Colon (tissue), 2 donors: Measurements from ENCODE around the gene NMUR1.

Experiments
- FAIRE-seq: peaks from 2 replicates; lab custom pipeline; 2012; peaks lifted over from hg19 to GRCh38; lab: Jason Lieb, UNC
- donor health status: control.
- donor health status: control.

Gene NMUR1

GRCh38 chr2:231483398-231484329 lies 46.6 kb downstream of the NMUR1 start:
- FAIRE-seq: no peak

- no peak for FAIRE-seq
These were observed 47.3 kb downstream of the NMUR1 start for GRCh38 chr2:231482806-231483391.

- no peak for FAIRE-seq
These were observed 49.5 kb downstream of the NMUR1 start for GRCh38 chr2:231480781-231481180.

DNA sequence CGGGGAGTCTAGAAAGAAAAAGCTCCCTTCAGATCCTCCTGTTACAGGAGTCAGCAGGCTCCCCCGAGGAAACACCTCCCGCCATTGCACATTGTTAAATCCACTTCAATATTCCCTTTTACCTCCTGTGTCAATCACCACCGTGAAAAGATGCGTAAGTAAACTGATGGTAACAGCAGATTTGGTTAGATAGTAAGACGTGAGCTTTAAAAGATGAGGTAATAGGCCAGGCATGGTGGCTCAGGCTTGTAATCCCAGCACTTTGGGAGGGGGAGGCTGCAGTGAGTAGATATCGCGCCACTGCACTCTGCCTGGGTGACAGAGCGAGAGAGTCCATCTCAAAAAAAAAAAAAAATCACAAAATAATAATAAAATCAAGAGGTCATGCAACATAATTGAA lies 50.8 kb downstream of the NMUR1 start:
- no peak for FAIRE-seq

DNA sequence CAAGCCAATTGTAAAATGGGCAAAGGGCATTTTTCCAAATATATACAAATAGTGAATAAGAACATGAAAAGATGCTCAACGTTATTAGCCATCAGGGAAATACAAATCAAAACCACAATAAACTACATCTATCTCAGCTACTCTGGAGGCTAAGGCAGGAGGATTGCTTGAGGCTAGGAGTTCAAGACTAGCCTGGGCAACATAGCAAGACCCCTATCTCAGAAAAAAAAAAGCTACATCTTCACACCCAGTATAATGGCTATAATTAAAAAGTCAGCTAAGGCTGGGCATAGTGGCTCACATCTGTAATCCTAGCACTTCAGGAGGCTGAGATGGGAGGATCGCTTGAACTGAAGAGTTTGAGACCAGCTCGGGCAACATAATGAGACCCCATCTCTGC lies 53.3 kb downstream of the NMUR1 start:
- no peak for FAIRE-seq

GRCh38 chr2:231475965-231476364 lies 54.3 kb downstream of the NMUR1 start:
- no peak for FAIRE-seq
